ENCODE measurements around the gene GAS6. TPM values are rescaled to one million over a fixed set of nuclear protein-coding genes. Genes with fewer than 3 reads are reported as not detected.

Gene GAS6
- polyA plus RNA-seq, 3 donors = 18.9 to 30.6 (median 29.2) TPM

GRCh38 chr13:113857531-113858195 is 6.2 kb downstream of the GAS6 start:
- no peak for DNase-seq (ENCODE audit: extremely low read depth in 1 of 11, low read depth in 9 of 11, low spot score in 4 of 11)

GRCh38 chr13:113856716-113857065 is 7.2 kb downstream of the GAS6 start:
- DNase-seq (ENCODE audit: extremely low read depth in 1 of 11, low read depth in 9 of 11, low spot score in 4 of 11) = no peak

GRCh38 chr13:113855931-113856715 is 7.8 kb downstream of the GAS6 start:
- no peak for DNase-seq (ENCODE audit: extremely low read depth in 1 of 11, low read depth in 9 of 11, low spot score in 4 of 11)

GRCh38 chr13:113855012-113855921 is 8.6 kb downstream of the GAS6 start:
- no peak for DNase-seq (ENCODE audit: extremely low read depth in 1 of 11, low read depth in 9 of 11, low spot score in 4 of 11)

GRCh38 chr13:113854238-113855011 is 9.5 kb downstream of the GAS6 start:
- DNase-seq (ENCODE audit: extremely low read depth in 1 of 11, low read depth in 9 of 11, low spot score in 4 of 11) = no peak

- peak in 1 of 11 donors; percentile 29 for DNase-seq (ENCODE audit: extremely low read depth in 1 of 11, low read depth in 9 of 11, low spot score in 4 of 11)
Measured at GRCh38 chr13:113853518-113854237, 10.2 kb downstream of the GAS6 start.

- DNase-seq (ENCODE audit: extremely low read depth in 1 of 11, low read depth in 9 of 11, low spot score in 4 of 11) = no peak
Measured at GRCh38 chr13:113852536-113853517, 11.0 kb downstream of the GAS6 start.

- no peak for DNase-seq (ENCODE audit: extremely low read depth in 1 of 11, low read depth in 9 of 11, low spot score in 4 of 11)
Measured at GRCh38 chr13:113851826-113852535, 11.9 kb downstream of the GAS6 start.

- no peak for DNase-seq (ENCODE audit: extremely low read depth in 1 of 11, low read depth in 9 of 11, low spot score in 4 of 11)
Measured at GRCh38 chr13:113851480-113851803, 12.4 kb downstream of the GAS6 start.

- no peak for DNase-seq (ENCODE audit: extremely low read depth in 1 of 11, low read depth in 9 of 11, low spot score in 4 of 11)
Measured at GRCh38 chr13:113850722-113851479, 13.0 kb downstream of the GAS6 start.

- DNase-seq (ENCODE audit: extremely low read depth in 1 of 11, low read depth in 9 of 11, low spot score in 4 of 11) = no peak
Measured at GRCh38 chr13:113849981-113850721, 13.7 kb downstream of the GAS6 start.

GRCh38 chr13:113849546-113849945 is 14.3 kb downstream of the GAS6 start:
- DNase-seq (ENCODE audit: extremely low read depth in 1 of 11, low read depth in 9 of 11, low spot score in 4 of 11) = no peak

GRCh38 chr13:113848431-113849260 is 15.2 kb downstream of the GAS6 start:
- no peak for DNase-seq (ENCODE audit: extremely low read depth in 1 of 11, low read depth in 9 of 11, low spot score in 4 of 11)

- no peak for DNase-seq (ENCODE audit: extremely low read depth in 1 of 11, low read depth in 9 of 11, low spot score in 4 of 11)
Measured at GRCh38 chr13:113848020-113848419, 15.9 kb downstream of the GAS6 start.
